ENCODE results near the gene MPPE1. TPM values are rescaled to one million over a fixed set of nuclear protein-coding genes. Genes with fewer than 3 reads are reported as not detected.

MPPE1 gene
- total RNA-seq, 6 donors from 2014 or later: 37.4 to 114 (median 75.3) TPM

DNA sequence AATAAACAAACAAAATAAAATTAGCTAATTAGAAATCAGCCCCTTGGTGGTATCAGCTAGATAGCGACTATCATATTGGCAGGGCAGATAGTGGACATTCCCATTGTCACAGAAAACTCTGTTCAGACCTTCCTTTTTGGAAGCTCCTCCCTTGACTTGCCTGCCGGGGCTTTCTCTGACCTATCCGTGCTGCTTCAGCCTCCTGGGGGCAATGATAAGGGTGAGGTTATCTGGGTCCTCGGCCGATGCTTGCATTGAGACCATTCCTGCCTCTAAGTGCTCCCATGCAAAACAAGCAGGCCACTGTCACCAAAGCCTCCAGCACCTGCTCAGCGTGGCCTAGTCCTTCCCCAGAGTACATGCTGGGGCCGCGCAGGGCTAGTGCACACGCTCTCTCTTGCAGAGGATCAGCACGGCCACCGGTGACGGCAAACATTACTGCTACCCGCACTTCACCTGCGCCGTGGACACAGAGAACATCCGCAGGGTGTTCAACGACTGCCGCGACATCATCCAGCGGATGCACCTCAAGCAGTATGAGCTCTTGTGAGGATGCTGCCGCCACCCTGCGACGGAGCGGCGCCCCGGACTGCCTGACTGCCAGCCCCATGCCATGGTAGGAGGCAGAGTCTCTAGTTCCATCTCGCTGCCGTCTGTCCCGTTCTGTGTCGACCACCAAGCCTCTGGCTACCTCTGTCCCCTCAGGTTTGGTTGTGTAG, 27.4 kb downstream of the MPPE1 start:
- TF ChIP-seq POLR2A (IDR thresholded peaks at IDR 0.05) (no peak), EP300 (IDR thresholded peaks at IDR 0.05) (no peak), POLR2AphosphoS5 (IDR thresholded peaks at IDR 0.05) (no peak)
- TF ChIP-seq, protein P1, sequence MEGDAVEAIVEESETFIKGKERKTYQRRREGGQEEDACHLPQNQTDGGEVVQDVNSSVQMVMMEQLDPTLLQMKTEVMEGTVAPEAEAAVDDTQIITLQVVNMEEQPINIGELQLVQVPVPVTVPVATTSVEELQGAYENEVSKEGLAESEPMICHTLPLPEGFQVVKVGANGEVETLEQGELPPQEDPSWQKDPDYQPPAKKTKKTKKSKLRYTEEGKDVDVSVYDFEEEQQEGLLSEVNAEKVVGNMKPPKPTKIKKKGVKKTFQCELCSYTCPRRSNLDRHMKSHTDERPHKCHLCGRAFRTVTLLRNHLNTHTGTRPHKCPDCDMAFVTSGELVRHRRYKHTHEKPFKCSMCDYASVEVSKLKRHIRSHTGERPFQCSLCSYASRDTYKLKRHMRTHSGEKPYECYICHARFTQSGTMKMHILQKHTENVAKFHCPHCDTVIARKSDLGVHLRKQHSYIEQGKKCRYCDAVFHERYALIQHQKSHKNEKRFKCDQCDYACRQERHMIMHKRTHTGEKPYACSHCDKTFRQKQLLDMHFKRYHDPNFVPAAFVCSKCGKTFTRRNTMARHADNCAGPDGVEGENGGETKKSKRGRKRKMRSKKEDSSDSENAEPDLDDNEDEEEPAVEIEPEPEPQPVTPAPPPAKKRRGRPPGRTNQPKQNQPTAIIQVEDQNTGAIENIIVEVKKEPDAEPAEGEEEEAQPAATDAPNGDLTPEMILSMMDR (IDR thresholded peaks at IDR 0.05): no peak
- Histone ChIP-seq H3K27ac (no peak overlapping the region), H3K4me3 (no peak overlapping the region), H3K27me3 (no peaks in the 10 kb centered on the region), H3K4me1 (peaks cover 9 to 24% (median 21%) of the 10 kb centered on the region in 4 donors), H3K9me3 (no peaks in the 10 kb centered on the region), H3K36me3 (peaks cover 0 to 33% (median 14%) of the 10 kb centered on the region in 4 donors)
- WGBS, 2 donors: 96 to 97% methylated on average over 29 to 30 of the region's 30 CpGs
- DNase-seq (peak in 1 of 2 donors; percentile 80), ATAC-seq (ENCODE audit: low FRiP score in 2 of 2) (no peak)

DNA sequence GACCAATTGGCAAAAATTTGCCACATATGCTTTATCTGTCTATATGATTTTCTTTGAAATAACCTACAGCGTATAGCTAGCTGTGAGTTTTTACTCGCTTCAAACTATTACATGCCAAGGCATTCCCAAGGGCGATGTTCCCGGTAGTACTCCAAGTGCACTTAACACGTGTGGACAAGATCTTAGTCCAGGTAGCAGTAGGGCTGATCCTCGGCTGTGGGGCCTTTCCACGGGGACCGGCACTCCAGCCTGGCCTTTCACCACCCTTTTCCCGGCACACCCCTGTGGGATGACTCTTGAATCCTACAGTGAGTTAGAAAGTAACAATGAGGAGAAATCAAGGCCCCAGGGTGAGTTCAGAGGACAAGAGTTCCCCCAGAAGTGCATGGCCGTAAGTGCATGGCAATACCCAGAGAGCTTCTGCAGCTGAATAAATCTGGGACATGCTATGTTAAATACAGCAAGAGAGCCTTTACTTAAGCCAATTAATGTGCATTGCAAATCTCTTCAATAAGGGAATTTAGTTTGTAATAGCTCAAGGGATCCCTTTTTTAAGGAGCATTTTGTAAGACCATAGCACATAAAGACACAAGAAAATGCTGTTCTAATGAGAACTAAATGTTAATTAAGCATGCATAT, 30.5 kb downstream of the MPPE1 start:
- no peak for ATAC-seq (ENCODE audit: low FRiP score in 2 of 2)
- Histone ChIP-seq H3K27ac (no peak overlapping the region), H3K4me1 (peaks cover 5 to 12% (median 8%) of the 10 kb centered on the region in 4 donors), H3K4me3 (no peak overlapping the region), H3K36me3 (peaks cover 0 to 13% (median 0%) of the 10 kb centered on the region in 4 donors), H3K27me3 (no peaks in the 10 kb centered on the region), H3K9me3 (no peaks in the 10 kb centered on the region)
- DNase-seq: peak in 1 of 2 donors; percentile 44
- TF ChIP-seq POLR2A (IDR thresholded peaks at IDR 0.05) (no peak), POLR2AphosphoS5 (IDR thresholded peaks at IDR 0.05) (no peak), EP300 (IDR thresholded peaks at IDR 0.05) (no peak)
- TF ChIP-seq, protein P1 (IDR thresholded peaks at IDR 0.05): no peak
- WGBS, 2 donors: 69 to 71% methylated on average over 10 of the region's 10 CpGs

DNA sequence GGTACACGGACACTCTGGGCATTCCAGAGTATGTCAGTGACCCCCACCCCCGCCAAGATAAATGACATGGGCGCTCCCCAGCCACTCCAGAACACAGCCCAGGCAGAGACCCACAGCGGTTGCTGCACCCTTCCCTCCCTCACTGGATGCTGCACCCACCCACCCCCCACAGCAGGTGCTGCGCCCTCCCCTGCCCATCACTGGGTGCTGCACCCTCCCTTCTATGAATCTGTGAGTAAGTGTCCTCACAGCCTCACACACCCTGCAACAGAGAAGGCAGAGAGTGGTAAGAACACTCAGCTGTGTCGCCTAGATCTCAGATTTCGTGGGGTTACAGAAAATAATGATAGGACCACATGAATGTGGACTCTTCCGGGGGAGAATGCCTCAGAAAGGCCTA, 33.4 kb downstream of the MPPE1 start:
- Histone ChIP-seq H3K36me3 (no peaks in the 10 kb centered on the region), H3K27ac (no peak overlapping the region), H3K4me1 (peaks cover 0 to 3% (median 0%) of the 10 kb centered on the region in 4 donors), H3K4me3 (no peak overlapping the region), H3K27me3 (no peaks in the 10 kb centered on the region), H3K9me3 (no peaks in the 10 kb centered on the region)
- DNase-seq: no peak
- ATAC-seq (ENCODE audit: low FRiP score in 2 of 2): peak in 1 of 2 donors; percentile 52
- 83 to 96% methylated on average over 6 to 8 of the region's 8 CpGs for WGBS, 2 donors
- TF ChIP-seq EP300 (IDR thresholded peaks at IDR 0.05) (no peak), POLR2AphosphoS5 (IDR thresholded peaks at IDR 0.05) (no peak), POLR2A (IDR thresholded peaks at IDR 0.05) (no peak)

DNA sequence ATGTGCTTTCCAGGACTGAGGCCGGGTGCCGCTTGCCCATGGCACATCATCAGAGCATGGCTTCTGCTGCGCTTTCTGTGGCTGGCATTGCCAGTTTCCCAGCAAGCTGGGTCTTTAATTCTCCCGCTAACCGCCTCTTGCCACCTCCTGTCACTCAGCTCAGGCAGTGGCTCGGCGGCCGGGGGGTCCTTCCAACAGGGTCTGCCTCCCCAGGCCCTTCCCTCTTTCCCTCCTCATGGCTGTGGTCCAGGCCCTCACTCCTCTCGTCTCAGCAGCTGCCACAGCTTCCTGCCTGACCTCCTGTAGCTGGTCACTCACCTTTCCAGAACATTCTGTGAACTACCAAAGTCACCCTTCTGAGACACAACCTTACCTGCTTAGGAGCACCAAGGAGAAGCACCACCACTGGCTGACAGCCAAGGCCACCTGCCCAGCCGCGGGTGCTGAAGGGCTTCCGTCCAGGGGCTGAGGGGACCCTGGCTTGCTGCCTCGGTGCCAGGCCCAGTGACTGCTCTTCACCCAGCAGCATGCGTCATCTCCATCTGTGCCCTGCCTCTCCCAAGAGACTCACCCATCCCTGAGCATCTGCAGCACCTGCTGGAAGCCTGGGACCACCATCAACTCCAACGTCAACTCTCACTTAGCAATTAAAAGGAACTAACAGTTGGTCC, 34.3 kb downstream of the MPPE1 start:
- no peaks in the 10 kb centered on the region for H3K9me3 ChIP-seq
- ATAC-seq (ENCODE audit: low FRiP score in 2 of 2) (no peak), DNase-seq (peak in 1 of 2 donors; percentile 61)
- H3K27me3 ChIP-seq: no peaks in the 10 kb centered on the region
- H3K4me3 ChIP-seq: no peak overlapping the region
- H3K4me1 ChIP-seq: peaks cover 0 to 3% (median 0%) of the 10 kb centered on the region in 4 donors
- H3K27ac ChIP-seq: no peak overlapping the region
- TF ChIP-seq POLR2A (IDR thresholded peaks at IDR 0.05): no peak
- TF ChIP-seq, protein P1 (IDR thresholded peaks at IDR 0.05): no peak
- no peak for TF ChIP-seq EP300 (IDR thresholded peaks at IDR 0.05)
- H3K36me3 ChIP-seq: no peaks in the 10 kb centered on the region
- 83 to 89% methylated on average over 15 of the region's 15 CpGs for WGBS, 2 donors

DNA sequence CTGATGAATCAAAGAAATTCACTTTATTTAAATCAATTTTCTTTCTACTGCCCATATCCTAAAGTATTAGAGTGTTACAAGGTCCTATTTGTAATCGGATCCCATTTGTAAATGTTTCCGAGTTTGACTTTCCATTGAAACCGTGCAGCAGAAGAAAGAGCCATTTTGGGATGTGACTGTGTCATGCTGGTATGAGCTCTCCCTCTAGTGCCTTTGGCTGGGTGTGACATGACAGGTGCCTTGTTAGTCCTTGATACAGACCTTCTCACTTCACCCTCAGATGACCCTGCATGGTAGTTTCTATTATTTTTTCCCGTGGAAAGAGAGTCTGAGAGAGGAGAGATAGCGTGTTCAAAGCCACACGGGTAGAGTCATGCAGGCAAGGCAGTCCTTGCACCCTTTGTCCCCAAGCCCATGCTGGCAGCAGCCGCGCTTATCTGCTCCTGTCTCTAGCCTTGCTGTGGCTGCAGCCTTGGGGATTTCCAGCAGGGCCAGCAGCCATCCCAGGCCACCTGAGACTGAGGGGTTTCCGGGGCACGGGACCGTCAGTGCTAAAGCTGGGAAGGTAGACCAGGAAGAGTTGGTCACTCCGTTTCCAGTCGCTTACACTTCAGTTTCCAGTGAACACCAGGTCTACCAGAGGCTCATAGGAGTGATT, 35.5 kb downstream of the MPPE1 start:
- Histone ChIP-seq H3K9me3 (no peaks in the 10 kb centered on the region), H3K27me3 (no peaks in the 10 kb centered on the region), H3K27ac (no peak overlapping the region), H3K4me1 (peaks cover 0 to 3% (median 0%) of the 10 kb centered on the region in 4 donors), H3K36me3 (no peaks in the 10 kb centered on the region), H3K4me3 (no peak overlapping the region)
- TF ChIP-seq POLR2AphosphoS5 (IDR thresholded peaks at IDR 0.05) (no peak), EP300 (IDR thresholded peaks at IDR 0.05) (peak in 1 of 4 donors; percentile 28)
- TF ChIP-seq, protein P1 (IDR thresholded peaks at IDR 0.05): peak in 5 of 6 experiments; percentile 26 to 54 (median 45)
- DNase-seq (peak in 1 of 2 donors; percentile 48), ATAC-seq (ENCODE audit: low FRiP score in 2 of 2) (peak; percentile 67 to 69)
- 67 to 70% methylated on average over 13 of the region's 13 CpGs for WGBS, 2 donors

Data from upper lobe of left lung (tissue), 6 donors.